Measurements from ENCODE around the gene MYO18A.

DNA sequence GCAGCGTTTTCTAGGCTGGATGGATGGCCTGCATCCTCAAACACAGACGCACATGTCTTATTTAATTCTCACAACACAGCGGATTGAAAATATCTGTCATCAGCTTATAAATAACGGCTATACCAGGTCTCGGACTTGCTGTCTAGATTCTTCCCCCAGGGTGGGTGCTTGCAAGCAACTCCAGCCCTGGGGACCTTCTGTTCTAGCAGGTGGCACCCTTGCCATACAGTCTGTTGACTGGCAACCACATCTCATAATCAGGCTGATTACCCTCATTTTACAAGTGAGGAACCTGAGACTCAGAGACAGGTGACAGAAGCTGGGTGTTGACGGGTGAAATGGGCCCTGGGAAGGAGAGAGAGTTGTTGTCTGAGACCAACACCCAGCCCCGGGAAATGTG is 158.1 kb downstream of the MYO18A start:
- no peak for TF ChIP-seq POLR2A (IDR thresholded peaks at IDR 0.05; ENCODE audit: low read depth, low read length)
- TF ChIP-seq, protein P1, sequence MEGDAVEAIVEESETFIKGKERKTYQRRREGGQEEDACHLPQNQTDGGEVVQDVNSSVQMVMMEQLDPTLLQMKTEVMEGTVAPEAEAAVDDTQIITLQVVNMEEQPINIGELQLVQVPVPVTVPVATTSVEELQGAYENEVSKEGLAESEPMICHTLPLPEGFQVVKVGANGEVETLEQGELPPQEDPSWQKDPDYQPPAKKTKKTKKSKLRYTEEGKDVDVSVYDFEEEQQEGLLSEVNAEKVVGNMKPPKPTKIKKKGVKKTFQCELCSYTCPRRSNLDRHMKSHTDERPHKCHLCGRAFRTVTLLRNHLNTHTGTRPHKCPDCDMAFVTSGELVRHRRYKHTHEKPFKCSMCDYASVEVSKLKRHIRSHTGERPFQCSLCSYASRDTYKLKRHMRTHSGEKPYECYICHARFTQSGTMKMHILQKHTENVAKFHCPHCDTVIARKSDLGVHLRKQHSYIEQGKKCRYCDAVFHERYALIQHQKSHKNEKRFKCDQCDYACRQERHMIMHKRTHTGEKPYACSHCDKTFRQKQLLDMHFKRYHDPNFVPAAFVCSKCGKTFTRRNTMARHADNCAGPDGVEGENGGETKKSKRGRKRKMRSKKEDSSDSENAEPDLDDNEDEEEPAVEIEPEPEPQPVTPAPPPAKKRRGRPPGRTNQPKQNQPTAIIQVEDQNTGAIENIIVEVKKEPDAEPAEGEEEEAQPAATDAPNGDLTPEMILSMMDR (conservative IDR thresholded peaks at IDR 0.05; ENCODE audit: low read depth, low read length), result no peak
- no peak for TF ChIP-seq RAD21 (IDR thresholded peaks at IDR 0.05; ENCODE audit: low read length)
- TF ChIP-seq, protein P2, sequence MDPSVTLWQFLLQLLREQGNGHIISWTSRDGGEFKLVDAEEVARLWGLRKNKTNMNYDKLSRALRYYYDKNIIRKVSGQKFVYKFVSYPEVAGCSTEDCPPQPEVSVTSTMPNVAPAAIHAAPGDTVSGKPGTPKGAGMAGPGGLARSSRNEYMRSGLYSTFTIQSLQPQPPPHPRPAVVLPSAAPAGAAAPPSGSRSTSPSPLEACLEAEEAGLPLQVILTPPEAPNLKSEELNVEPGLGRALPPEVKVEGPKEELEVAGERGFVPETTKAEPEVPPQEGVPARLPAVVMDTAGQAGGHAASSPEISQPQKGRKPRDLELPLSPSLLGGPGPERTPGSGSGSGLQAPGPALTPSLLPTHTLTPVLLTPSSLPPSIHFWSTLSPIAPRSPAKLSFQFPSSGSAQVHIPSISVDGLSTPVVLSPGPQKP (IDR thresholded peaks at IDR 0.05; ENCODE audit: borderline replicate concordance, low read depth, low read length), result no peak
- TF ChIP-seq, protein P3, sequence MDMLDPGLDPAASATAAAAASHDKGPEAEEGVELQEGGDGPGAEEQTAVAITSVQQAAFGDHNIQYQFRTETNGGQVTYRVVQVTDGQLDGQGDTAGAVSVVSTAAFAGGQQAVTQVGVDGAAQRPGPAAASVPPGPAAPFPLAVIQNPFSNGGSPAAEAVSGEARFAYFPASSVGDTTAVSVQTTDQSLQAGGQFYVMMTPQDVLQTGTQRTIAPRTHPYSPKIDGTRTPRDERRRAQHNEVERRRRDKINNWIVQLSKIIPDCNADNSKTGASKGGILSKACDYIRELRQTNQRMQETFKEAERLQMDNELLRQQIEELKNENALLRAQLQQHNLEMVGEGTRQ (IDR thresholded peaks at IDR 0.05; ENCODE audit: low read depth, low read length), result no peak
- TF ChIP-seq RFX5 (IDR thresholded peaks at IDR 0.05; ENCODE audit: low read depth, low read length), result no peak
- TF ChIP-seq MAZ (IDR thresholded peaks at IDR 0.05; ENCODE audit: borderline replicate concordance, low read depth, low read length), result no peak
- TF ChIP-seq FOS (IDR thresholded peaks at IDR 0.05; ENCODE audit: low read depth, low read length), result no peak
- TF ChIP-seq CEBPB (IDR thresholded peaks at IDR 0.05; ENCODE audit: low read depth, low read length), result no peak
- TF ChIP-seq CHD1 (IDR thresholded peaks at IDR 0.05; ENCODE audit: low read depth, low read length), result no peak
- TF ChIP-seq RCOR1 (IDR thresholded peaks at IDR 0.05; ENCODE audit: insufficient replicate concordance, low read length), result no peak
- TF ChIP-seq MAFK (IDR thresholded peaks at IDR 0.05; ENCODE audit: low read depth, low read length), result no peak

Measured in IMR-90 (cell line).